Stimulated activated CD8-positive, alpha-beta memory T cell treated with anti-CD3 and anti-CD28 coated beads, Interleukin-12 subunit alpha, Interleukin-12 subunit beta, amount 100 ng/mL, for 24 hours (primary cell): ENCODE data around the gene SIPA1.
"Not testable (repeated sequence)": the region's sequence is repeated elsewhere in the genome, so short reads cannot be mapped to it uniquely, and the experiment has no call there.

Experiments
- DNase-seq: peaks from one replicate; pipeline ENCODE4 v3.0.0-alpha.2; 2020; ENCODE audit errors: extremely low read depth

Gene SIPA1

DNA sequence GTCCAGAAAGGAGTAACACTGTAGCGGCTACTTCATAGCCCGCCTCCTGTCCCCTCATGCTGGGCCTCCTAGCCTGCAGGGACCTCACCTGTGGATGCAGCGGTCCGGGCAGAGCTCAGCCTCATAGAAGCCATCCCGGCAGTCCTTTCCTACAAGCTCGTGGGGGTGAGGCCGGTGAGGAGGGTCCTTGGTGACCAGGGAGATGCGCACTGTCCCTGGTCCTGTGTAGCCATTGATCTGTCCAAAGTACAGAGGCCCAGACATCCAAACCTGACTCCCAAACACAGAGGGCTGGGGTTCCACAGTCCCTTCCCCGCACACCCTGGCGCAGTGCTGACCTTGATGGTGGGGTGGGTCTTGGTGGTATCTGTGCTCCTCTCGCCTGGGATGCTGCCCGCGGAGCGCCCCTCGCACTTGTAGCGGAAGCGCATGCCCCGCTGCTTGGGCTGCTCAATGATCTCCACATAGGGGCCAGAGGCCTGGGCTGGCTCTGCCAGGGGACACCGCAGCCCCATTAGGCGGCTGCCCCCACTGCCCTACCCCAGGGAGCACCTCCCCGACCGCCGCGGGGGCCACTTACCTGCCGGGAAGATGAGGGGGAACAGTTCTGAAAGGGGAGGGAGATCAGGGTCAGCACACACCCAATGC is 23.8 kb downstream of the SIPA1 start:
- DNase-seq = no peak

DNA sequence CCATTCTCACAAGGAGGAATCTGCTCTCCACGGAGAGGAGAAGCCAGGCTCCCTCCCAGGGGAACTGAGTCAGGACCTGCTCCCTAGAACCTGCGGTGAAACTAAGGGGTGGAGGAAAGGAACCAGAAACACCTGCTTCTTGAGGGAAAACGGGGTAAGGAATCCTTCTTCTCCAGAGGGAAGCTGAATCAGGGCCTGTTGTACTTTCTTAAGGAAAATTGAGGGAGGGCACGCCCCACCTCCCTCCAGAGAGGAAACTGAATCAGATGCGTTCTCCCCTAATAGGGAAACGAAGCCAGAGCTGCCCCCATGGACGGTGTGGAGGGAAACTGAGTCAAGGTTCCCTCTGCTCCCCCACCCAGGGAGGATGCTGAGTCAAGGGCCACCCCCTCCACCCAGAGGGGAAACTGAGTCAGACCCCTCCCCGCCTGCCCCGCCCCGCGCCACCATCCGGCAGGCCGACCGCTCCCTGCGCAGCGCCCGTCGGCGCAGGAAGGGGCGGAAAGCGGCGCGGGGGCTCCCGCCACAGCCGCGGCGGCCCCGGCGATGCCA is 24.4 kb downstream of the SIPA1 start:
- no peak for DNase-seq

DNA sequence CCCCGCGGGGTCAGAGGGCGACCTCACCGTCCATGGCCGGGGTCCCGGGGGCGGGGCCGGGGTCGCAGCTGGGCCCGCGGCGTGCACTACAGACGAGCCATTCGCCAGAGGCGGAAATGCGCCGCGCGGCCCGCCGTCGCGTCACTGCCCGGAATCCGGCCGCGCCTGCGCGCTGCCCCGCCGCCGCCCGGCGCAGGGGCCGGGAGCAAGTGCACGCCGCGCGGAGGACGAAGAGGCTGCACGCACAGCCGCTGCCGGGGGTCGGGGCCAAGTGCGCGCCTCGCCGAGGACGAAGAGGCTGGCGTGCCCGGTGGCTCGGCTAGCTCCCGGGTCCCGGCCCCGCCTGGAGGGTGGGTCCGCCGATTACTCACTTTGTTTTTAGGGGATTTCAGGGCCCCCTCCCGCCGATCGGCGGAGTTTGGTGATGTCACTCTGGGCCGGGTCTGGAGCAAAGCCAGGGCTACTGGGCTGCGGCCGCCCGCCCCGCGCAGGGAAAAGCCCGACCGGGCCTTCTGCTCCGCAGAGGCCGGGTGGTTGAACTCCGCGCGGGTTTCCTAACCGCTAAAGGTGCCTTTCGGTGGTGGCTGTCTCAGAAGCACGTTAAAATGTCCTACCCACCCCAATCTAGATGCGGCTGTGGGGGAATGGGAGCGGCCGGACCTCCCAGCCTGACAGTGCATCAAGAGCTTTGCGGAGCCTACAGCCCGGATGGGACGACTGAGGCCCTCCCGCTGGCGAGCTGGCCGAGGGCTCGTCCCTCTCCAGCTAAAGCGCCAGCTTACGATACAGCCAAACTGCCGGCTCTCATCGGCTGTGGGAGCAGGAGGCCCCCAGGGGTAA is 25.1 kb downstream of the SIPA1 start, which contains the start of gene RELA:
TSS of gene RELA (minus strand) at position 118 of the 840 bp plus-strand sequence. CDS start at position 34, 84 bp downstream.
- DNase-seq = peak; percentile 84

DNA sequence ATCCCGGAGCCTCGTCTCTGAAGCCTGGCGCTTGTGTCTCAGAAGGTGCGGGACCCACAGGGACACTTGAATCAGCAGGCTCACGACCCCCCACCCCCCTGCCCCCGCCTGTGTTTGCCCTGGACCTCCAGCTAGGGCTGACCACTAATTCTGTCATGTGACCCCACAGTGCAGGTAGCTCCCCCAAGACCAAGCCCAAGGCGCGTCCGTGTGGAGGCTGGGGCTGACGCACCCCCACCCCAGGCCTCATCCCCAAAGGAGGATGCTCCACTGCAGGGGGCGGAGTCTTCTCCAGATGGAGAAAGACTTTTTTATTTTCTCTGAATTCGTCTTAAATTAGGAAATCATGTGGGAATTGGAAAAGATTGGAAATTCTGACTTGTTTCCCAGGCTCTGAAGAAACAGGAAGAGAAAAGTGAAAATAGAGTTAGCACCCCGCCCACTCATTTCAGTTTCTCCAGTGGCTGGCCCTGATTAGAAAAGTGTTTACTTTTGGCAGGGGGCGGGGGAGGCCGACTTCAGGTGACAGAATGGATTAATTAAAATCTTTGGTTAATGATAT is 25.8 kb downstream of the SIPA1 start:
- no peak for DNase-seq

DNA sequence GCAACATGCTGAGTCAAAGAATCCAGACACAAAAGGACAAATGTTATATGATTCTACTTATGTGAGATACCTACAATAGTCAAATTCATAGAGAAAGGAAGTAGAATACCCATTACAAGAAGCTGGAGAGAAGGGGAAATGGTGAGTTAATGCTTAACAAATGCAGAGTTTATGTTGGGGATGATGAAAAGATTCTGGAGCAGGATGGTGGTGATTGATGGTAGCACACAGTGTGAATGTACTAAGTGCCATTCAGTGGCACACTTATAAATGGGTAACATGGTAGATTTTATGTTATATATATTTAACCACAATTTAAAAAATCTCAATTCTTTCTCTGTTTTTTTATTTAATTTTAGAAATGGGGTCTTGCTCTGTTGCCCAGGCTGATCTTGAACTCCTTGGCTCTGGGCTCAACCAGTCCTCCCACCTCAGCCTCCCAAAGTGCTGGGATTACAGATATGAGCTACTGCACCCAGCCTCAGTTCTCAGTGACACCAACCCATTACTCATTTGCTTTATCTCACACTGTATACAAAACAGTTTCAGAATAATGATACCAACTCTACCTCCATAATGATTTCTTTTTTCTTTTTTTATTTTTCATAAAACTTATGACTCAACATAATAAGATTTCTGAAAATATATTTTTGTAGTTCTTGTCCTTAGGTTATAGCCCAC is 34.4 kb downstream of the SIPA1 start:
- DNase-seq = no peak

DNA sequence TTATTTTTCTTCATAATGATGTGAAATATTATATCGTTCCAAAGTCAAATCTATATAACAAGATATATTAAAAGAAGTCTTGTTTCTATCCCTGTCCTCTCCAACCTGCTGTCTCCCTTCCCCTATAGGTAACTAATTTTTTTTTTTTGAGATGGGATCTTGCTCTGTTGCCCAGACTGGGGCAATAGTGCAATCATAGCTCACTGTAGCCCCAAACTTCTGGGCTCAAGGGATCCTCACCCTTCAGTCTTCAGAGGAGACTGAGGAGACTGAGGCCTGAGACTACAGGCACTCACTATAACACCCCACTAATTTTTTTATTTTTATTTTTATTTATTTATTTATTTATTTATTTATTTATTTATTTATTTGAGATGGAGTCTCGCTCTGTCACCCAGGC is 35.1 kb downstream of the SIPA1 start:
- no peak for DNase-seq

DNA sequence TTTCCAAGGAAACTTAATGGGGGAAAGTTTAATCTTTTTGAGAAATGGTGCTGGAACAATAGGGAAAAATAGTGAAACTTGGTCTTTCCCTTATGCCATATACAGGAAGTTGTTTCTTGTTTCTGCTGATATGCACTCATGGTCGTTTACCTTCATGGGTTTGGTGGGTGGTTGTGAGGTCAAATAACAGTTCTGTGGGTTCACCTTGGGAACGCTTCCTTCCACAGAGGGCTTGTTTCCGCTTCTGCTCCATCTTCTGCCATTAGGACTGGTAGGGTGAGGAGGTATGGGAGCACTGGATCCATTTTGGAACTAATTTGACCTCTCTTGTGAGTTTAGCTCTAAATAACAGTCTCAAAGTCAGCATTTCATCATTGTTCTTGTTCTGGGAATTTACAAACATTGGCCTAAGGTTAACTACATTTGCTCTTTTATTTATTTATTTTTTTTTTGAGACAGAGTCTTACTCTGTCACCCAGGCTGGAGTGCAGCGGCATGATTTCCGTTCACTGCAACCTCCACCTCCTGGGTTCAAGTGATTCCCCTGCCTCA is 42.4 kb downstream of the SIPA1 start:
- DNase-seq = no peak

DNA sequence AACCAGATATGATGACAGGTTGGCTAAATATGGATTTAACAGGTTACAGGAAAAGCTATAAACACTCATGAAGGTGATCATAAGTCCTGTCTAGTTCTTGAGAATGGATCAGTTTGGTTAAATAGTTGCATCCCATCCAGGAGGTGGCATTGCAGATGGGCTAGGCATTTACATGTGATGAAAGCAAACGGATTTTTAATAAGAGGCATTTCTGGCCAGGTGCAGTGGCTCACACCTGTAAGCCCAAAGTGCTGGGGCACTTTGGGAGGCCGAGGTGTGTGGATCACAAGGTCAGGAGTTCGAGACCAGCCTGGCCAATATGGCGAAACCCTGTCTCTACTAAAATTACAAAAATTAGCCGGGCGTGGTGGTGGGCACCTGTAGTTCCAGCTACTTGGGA is 45.6 kb downstream of the SIPA1 start:
- not testable (repeated sequence) for DNase-seq

DNA sequence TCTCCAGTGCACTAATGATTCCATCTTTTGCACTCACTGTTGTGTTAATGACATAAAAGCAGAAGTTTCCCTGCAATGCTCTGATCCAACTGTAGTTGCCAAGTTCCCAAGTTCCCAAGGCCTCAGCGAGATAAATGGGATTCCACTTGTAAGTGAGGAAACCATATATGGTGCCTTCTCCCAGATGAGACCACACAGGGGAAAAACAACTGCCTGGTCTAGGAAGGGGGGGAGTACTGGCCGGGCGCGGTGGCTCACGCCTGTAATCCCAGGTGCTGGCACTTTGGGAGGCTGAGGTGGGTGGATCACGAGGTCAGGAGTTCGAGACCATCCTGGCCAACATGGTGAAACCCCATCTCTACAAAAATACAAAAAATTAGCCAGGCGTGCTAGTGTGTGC is 48.1 kb downstream of the SIPA1 start:
- no peak for DNase-seq

DNA sequence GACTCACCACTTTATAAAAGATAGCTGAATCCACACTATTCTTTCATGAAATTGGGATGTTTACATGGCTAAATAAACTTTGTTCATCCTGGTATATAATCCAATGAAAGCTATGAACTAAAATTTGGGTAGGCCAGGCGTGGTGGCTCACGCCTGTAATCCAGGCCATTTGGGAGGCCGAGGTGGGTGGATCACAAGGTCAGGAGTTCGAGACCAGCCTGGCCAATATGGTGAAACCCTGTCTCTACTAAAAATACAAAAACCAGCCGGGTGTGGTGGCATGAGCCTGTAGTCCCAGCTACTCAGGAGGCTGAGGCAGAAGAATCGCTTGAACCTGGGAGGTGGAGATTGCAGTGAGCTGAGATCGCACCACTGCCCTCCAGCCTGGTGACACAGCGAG is 53.9 kb downstream of the SIPA1 start:
- DNase-seq = not testable (repeated sequence)

DNA sequence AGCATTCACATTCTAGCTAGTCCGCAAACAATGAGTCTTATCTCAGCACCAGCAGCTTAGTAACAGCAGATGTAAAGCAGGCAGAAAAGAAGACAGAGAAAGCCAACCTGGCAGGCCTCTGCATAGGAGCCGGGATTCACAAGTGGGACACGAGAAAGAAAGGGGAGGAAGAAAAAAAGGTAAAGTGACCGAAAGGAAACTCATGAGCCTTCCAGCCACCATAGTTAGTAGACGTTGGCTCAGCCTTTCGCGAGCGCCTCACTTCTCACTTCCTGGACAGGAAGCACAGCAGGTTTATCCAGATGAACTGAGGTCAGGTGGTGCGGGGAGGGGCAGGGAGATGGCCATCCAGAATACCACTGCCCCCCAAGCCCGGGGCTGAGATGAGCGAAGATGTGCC is 54.5 kb downstream of the SIPA1 start:
- no peak for DNase-seq

DNA sequence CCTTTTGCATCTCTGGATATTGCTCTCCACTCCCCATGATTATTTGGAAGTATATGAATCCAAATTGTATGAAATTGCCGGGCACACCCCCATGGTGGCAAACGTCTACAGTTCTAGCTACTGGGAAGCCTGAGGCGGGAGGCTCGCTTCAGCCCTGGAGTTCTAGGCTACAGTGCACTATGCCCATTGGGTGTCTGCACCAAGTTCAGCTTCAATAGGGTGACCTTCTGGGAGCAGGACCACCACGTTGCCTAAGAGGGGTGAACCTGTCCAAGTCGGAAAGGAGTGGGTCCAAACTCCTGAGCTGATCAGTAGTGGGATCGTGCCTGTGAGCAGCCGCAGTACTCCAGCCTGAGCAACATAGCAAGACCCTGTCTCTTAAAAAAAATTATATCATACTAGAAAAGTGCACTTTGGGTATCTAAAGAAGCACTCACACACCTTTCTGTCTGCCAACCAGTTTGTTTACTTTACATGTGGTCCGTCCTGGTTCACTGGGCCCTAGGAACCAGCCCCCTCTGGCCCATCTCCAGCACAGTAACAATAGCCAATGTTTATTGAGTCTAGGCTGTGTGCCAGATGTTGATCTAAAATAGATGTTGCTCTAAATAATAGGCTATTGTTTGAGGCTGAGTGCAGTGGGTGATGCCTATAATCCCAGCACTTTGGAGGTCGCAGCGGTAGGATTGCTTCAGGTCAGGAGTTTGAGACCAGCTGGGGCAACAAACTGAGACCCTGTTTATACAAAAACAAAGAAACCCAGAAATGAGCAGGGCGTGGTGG is 57.7 kb downstream of the SIPA1 start:
- no peak for DNase-seq

DNA sequence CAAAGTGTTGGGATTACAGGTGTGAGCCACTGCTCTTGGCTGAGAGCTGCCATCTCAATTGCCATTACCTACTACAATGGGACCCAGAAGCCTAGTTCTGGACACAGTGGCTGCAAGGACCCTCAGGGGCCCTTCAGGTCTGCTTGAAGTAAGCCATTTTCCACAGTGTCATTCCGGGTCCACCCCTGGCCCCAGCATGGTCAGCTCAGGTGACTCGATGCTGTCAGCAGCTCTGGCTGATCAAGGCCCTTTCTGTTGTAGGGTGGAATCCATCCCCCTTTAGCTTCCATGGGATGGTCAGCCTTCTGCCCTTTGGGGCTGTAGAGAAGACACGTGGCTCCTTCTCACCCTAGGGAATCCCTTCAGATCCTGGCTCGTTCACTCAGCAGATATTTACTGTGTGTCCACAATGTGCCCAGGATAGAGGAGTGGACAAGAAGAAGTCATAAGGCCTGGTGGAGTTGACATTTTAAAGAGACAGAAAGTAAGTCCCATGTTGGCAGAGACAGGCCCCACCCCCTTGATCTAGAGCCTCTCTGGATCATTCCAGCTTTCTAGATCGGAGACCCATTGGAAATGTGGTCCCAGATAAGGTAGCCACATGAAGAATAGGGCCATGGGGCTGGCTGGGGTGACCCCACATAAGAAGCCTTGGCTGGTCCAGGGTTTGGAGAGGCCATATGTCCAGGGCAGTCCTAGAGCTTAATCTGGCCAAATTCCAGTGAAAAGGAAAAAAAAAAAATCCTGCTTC is 59.1 kb downstream of the SIPA1 start:
- no peak for DNase-seq

DNA sequence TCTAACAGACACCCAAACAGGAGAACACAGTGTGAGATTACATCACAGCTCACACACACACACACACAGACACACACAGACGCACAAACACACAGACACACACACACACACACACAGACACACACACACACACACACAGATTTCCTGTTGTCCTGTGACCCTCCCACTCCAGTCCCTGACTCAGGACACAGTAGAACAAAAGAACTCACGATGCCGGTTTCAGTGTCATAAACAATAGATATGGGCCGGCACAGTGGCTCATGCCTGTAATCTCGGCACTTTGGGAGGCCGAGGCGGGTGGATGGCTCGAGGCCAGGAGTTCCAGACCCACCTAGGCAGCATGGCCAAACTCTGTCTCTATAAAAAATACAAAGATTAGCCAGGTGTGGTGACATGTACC is 60.3 kb downstream of the SIPA1 start:
- DNase-seq = no peak

DNA sequence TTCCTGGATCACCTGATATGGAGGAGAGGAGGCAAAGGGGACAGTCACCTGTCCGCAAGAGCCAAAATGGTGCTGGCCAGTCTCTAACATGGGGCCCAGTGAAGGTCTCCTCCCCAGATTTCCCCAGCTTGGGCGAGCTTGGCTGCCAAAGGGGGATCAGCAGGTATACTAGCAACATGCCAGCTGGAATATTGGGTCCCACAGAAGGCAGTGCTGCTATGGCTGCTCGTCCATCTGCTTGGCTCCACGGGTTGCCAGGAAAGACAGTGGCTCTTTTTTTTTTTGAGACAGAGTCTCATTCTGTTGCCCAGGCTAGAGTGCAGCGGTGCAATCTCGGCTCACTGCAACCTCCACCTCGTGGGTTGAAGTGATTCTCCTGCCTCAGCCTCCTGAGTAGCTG is 61.4 kb downstream of the SIPA1 start:
- no peak for DNase-seq

DNA sequence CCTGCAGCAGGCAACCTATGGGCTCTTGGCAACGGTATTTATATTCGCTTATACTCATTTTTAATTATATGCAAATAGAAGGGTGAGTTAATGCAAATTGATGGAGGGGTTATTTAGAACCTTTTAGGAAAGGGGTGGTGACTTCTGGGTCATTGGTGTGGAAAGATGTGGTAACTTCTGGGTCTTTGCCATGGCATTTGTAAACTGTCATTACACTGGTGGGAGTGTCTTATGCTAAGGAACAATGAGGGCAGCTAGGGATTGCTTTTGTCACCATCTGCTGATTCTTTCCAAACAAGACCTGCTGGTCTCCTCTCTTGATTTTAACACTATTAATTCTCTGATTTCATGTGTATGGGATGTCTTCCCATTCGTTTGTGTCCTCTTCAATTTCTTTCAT is 62.5 kb downstream of the SIPA1 start:
- DNase-seq = no peak
